Measurements from ENCODE around the gene ITGA1.
"Not testable (repeated sequence)": the region's sequence is repeated elsewhere in the genome, so short reads cannot be mapped to it uniquely, and the experiment has no call there.

Gene ITGA1

DNA sequence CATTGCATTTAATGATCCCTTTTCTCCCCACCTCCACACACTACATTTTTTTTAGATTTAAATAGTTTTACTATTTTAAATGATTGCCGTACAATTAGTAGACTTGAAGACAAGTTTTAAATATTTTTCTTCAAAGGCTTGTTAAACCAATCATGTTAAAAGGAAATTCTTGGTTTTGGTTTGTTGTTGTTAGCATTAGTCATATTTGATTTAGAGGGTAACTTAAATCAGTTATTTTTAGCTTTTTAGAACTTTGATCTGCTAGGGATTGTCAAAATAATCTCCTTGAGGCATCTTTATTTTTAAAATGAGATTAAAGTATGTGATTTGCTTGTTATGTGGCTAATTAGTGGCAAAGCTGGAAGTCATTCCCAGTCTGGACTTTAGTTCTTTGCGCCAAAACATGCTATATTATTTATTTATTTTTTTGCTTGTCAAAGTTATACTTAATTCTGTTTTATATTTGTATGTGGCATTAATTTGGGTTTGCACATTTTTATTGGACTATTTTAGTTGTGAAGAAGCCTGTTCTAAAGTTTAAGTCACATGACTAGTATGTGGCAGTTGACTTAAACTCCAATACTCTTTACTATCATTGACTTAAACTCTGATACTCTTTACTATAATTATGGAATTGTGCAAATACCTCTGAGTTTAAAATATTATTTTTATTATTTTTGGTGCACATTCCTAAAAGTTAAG, 14.7 kb downstream of the ITGA1 start:
- DNase-seq = no peak

- no peak for DNase-seq
Observed at GRCh38 chr5:52802974-52803336, 15.2 kb downstream of the ITGA1 start.

DNA sequence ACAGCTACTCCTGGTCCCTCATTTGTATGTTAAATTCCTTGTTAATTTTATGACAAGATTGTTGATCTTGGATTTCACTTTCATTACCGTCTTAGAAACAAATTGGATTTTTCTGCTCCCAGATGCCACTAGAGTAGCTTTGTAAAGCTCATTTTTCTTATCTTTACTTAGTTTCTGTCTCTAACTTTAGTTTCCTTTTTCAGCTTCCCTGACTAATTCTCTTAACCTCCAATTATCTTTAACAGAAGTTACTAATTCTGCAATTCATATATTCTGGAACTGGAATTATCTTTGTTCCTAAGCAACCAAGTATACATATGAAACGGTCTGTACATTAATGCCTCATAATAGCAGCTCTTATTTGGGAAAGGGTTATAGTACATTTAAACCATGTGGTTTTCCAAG, 16.7 kb downstream of the ITGA1 start:
- no peak for DNase-seq

DNA sequence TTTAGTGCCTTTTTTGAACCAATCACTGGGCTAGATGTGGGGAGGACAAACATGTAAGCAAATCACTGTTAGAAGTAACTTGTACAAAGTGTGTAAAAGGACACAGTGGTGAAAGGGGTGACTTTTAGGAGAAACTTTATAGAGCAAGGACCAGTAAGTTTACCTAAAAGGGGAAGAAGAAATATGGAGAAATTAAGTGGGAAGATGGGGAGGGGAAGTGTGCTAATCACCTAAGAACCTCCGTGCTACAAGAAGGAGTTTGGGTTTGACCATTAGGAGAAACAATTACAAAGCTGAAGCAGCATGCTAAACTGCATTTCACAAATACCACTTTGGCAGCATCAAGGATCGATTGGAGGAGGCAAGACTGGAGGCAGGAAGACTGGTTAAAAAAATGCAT, 17.3 kb downstream of the ITGA1 start:
- no peak for DNase-seq

- DNase-seq = no peak
Observed at GRCh38 chr5:52805615-52806014, 17.9 kb downstream of the ITGA1 start.

DNA sequence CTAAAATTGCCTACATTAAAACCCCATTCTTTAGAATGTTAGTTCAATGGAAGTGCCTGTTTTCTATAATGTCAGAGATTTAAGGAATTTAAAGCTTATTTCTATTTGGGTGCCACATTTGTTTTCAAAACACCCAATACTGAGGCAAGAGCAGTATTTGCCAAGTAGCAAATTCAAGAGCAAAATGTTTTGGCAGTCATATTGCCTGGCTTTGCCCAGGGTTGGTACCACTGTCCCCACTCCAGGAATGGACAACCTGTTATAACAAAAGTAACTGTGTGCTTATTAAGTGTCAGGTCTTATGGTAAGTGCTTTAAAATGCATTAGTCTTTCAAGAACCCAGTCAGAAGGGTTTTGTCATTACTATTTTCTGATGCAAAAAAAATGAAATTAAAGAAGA, 19.3 kb downstream of the ITGA1 start:
- DNase-seq = no peak

GRCh38 chr5:52807723-52808122, 20.0 kb downstream of the ITGA1 start:
- no peak for DNase-seq

DNA sequence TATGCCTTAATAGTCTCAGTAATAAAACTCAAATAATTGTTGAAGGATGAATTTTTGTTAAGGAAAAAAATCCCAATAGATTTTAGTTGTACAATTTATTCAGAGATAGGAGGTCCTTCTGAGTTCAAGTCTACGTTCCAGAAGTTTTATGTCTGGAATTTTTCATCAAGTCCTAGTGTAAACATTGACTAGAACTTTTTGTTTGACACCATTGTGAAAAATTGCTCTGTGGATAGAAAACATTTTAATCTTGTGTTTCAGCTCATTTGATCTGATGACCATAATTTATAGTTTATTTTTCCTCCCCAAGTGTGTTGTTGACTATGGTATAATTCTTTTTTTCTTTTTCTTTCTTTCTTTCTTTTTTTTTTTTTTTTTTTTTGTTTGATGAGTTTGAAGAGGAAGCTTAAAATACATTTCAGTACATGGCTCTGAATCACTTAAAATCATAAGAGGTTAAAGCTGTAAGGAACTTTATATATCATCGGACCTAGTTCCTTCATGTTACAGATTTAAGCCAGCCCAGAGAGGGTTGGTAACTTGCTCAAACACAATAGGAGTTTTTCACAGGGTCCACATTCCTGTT, 20.7 kb downstream of the ITGA1 start:
- no peak for DNase-seq

- DNase-seq = no peak
Observed at GRCh38 chr5:52809884-52810283, 22.2 kb downstream of the ITGA1 start.

- no peak for DNase-seq
Observed at GRCh38 chr5:52810426-52810825, 22.7 kb downstream of the ITGA1 start.

- DNase-seq = no peak
Observed at GRCh38 chr5:52811067-52811749, 23.5 kb downstream of the ITGA1 start.

DNA sequence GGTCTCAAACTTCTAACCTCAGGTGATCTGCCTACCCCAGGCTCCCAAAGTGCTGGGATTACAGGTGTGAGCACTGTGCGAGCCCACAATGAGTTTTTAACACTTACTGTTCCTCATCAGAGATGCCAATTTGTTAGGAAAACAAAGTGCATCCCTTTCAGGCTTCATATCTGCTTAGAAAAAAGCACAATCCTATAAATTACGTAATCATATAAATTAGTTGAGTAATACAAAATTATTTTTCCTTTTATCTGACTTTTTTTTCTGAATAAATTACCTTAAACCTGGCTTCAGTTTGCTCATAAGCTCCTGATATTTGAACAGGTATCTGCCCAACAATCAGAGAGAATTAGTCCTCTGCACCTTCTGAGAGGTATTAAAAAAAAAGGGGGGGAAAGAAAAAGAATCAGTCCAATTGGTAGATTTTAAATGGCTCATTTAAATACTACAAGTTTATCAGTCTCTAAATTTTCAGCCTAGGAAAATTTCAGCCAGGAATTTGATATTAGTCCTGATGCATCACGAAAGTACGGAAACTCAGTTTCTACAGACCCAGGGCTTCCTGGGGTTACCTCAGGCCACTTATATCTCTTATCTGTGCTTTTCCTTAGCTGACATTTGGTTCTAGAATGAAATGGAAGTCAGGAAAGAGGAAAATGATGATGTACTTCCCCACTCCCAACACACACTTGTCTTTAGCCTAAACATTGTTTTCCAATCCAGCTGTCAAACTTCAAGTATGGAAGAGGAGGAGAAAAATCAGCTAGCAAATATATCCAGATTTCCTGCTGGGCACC, 26.8 kb downstream of the ITGA1 start:
- no peak for DNase-seq

- DNase-seq = no peak
Observed at GRCh38 chr5:52817818-52818217, 30.1 kb downstream of the ITGA1 start.

DNA sequence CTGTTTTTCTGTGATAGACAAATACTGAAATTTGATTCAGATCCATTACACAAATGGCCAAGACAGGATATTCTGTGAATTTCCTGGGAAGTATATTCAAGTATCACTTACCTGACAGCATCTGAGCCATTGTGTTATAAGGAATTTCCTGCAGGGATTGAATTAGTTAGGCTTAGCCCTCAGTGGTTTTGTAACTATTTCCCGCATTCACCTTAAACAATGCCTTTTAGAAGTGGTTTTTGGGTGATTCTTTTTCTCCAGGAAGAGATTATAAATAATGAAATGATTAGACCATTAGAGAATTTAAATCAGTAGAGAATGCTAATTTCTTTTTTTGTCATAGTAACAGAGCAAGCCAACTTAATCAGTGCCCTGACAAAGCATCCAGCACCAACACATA, 30.6 kb downstream of the ITGA1 start:
- DNase-seq = no peak

DNA sequence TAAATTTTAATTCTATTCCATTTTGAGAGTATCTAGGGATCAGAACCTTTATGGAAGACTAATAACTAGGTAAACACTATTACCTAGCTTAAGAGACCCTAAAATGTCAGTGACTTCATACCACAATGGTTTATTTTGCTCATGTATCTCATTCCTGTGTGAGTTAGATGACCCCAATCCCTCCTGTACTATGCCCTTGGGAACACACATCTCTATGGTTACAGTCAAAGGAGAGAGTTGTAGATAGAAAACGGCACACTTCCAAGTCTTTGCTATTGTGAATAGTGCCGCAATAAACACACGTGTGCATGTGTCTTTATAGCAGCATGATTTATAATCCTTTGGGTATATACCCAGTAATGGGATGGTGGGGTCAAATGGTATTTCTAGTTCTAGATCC, 31.1 kb downstream of the ITGA1 start:
- not testable (repeated sequence) for DNase-seq

GRCh38 chr5:52821901-52822300, 34.2 kb downstream of the ITGA1 start:
- DNase-seq = no peak

GRCh38 chr5:52822437-52822836, 34.7 kb downstream of the ITGA1 start:
- DNase-seq = no peak

DNA sequence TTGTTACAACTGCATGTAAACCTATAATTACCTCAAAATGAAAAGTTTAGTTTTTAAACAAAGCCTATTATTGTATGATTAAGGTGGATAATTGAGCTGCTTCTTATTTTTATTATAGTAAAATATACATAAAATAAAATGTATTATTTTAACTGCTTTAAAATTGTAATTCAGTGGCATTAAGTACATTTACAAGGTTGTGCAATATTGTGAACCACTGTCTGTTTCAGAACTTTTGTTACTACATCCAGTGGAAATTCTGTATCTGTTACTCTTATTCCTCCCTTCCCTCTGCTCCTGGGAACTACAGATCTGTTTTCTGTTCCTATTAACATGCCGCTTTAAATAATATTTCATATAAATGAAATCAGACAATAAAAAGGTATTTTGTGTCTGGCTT, 37.1 kb downstream of the ITGA1 start:
- DNase-seq = no peak

GRCh38 chr5:52825826-52826225, 38.1 kb downstream of the ITGA1 start:
- DNase-seq = no peak

GRCh38 chr5:52827815-52828214, 40.1 kb downstream of the ITGA1 start:
- DNase-seq = no peak

- DNase-seq = no peak
Observed at GRCh38 chr5:52829664-52830063, 41.9 kb downstream of the ITGA1 start.

GRCh38 chr5:52830650-52831049, 42.9 kb downstream of the ITGA1 start:
- no peak for DNase-seq

GRCh38 chr5:52831786-52832511, 44.2 kb downstream of the ITGA1 start:
- DNase-seq = no peak

All from activated CD8-positive, alpha-beta memory T cell treated with anti-CD3 and anti-CD28 coated beads, Interleukin-2, amount 50 U/mL, for 48 hours (primary cell).